ENCODE data around the gene CHAF1A.

DNA sequence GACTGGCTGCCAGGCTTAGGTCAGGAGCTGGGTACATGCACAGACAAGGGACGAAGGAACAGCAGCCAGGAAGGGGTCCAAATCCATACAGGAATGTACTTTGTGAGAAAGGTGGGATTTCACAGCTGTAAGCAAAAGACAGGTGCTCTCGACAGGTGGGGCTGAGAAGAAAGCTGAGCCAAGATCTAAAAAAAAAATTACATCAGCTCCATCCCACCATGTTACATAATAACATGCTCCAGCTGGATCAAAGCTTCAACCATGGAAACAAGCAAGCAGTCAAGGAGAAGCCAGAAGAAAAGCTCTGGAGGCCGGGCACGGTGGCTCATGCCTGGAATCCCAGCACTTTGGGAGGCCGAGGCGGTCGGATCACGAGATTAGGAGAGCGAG, 47.2 kb downstream of the CHAF1A start:
- TF ChIP-seq CTCF (IDR thresholded peaks at IDR 0.05), result no peak
- no peak for TF ChIP-seq POLR2A (IDR thresholded peaks at IDR 0.05)
- no peak for TF ChIP-seq POLR2AphosphoS5 (IDR thresholded peaks at IDR 0.05)
